22Rv1 (cell line): ENCODE data around the gene DISP2.

ENCODE experiments used
- H3K27ac ChIP-seq: fragments of 450-650 bp; 2 replicates; pipeline ENCODE4 v1.5.1; 2017
- ZFX ChIP-seq: fragments of 450-650 bp; IDR thresholded peaks from 2 replicates; pipeline ENCODE4 v1.6.1; 2017; ENCODE audit warnings: antibody characterized with exemption, borderline replicate concordance
- TF ChIP-seq, protein P1 (sequence below): fragments of 450-650 bp; IDR thresholded peaks from 2 replicates; pipeline ENCODE4 v1.5.1; 2017; ENCODE audit warnings: mild to moderate bottlenecking

The DISP2 gene

GRCh38 chr15:40421246-40422157 lies 63.5 kb downstream of the DISP2 start:
- peak overlapping the region; percentile 94 for H3K27ac ChIP-seq
- no peak for TF ChIP-seq ZFX
- TF ChIP-seq, protein P1, sequence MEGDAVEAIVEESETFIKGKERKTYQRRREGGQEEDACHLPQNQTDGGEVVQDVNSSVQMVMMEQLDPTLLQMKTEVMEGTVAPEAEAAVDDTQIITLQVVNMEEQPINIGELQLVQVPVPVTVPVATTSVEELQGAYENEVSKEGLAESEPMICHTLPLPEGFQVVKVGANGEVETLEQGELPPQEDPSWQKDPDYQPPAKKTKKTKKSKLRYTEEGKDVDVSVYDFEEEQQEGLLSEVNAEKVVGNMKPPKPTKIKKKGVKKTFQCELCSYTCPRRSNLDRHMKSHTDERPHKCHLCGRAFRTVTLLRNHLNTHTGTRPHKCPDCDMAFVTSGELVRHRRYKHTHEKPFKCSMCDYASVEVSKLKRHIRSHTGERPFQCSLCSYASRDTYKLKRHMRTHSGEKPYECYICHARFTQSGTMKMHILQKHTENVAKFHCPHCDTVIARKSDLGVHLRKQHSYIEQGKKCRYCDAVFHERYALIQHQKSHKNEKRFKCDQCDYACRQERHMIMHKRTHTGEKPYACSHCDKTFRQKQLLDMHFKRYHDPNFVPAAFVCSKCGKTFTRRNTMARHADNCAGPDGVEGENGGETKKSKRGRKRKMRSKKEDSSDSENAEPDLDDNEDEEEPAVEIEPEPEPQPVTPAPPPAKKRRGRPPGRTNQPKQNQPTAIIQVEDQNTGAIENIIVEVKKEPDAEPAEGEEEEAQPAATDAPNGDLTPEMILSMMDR, result peak; percentile 96

- H3K27ac ChIP-seq, result no peak overlapping the region
- no peak for TF ChIP-seq ZFX
- TF ChIP-seq, protein P1, result no peak
These were observed 66.6 kb downstream of the DISP2 start for GRCh38 chr15:40424483-40425115.

DNA sequence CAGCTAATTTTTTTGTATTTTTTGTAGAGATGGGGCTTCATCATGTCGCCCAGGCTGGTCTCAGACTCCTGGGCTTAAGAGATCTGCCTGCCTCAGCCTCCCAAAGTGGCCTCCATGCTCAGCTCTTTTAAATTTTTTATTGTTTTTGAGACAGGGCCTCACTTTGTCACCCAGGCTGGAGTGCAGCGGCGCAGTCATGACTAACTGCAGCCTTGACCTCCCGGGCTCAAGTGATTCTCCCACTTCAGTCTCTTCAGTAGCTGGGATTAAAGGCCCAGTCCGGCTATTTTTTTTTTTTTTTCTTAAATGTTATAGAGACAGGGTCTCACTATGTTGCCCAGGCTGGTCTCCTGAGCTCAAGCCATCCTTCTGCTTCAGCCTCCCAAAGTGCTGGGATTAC lies 67.7 kb downstream of the DISP2 start:
- TF ChIP-seq ZFX, result no peak
- TF ChIP-seq, protein P1, result no peak
- H3K27ac ChIP-seq, result no peak overlapping the region

DNA sequence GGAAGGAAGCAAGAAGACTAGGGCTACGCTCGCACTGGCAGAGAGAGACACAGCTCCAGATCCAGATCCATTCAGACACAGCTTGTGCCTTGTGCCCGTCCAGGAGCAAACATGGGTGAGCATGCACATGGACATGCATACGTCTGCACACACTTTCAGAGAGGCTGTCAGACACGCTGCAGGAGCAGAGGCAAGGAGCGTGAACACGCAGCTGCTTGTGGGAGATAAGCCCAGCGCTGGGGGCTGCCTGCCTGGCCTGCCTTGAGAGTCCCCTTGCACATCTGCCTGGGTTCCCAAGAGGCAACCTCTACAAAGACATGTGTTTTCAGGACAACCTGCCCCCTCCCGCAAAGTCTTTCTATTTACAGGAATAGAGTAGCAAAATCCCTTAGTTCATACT lies 69.2 kb downstream of the DISP2 start:
- TF ChIP-seq ZFX, result no peak
- TF ChIP-seq, protein P1, result no peak
- H3K27ac ChIP-seq, result no peak overlapping the region

GRCh38 chr15:40428185-40428584 lies 70.2 kb downstream of the DISP2 start:
- TF ChIP-seq, protein P1, result no peak
- no peak for TF ChIP-seq ZFX
- H3K27ac ChIP-seq, result no peak overlapping the region
